ENCODE results near the gene ANKRD10.
"Not testable (repeated sequence)": the region's sequence is repeated elsewhere in the genome, so short reads cannot be mapped to it uniquely, and the experiment has no call there.

The ANKRD10 gene

GRCh38 chr13:110957181-110957884 is 42.5 kb upstream of the ANKRD10 start:
- DNase-seq (ENCODE audit: low spot score), result no peak

DNA sequence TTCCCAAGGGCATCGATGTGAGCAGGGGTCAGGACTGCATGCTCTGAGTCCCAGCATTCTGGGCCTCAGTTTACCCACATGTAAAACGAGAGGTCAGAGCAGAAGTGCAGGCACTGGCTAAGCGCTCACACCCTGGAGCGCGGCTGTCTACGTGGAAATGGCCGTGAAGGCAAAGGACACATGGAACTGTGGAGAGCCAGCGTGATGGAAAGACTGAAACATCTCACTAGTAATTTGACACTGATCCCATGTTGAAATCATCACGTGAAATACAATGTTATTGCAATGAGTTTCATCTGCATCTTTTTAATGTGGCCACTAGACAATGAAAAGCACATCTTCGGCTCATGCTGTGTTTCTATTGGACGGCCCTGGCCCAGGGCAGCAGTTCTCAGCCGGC is 41.3 kb upstream of the ANKRD10 start:
- DNase-seq (ENCODE audit: low spot score), result not testable (repeated sequence)

More at GRCh38 chr13:110957181-110957884, 42.5 kb upstream of the ANKRD10 start:
- no peak for TF ChIP-seq CTCF (IDR thresholded peaks at IDR 0.05; ENCODE audit: extremely low read depth, missing control alignments)

- DNase-seq (ENCODE audit: low spot score), result not testable (repeated sequence)
Measured at GRCh38 chr13:110955608-110956007, 40.7 kb upstream of the ANKRD10 start.

DNA sequence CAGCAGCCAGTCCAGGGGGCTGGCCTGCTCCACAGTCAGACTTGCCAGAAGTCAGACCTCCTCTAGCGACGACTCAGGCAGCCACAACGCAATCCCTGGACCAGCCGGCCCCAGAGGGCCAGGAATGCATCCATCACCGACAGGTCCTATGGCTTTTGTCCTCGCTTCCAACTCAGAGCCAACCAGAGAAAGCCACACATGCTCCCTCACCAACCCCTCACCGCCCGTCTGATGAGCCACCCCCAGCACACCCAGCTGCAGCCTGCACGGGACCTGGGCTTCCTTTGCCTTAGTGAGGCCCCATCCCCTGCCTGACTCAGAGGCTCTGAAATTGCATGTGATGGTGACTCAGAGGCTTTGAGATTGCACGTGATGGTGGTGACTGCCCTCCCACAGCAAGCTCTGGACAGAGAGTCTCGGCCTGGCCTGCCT is 40.2 kb upstream of the ANKRD10 start:
- not testable (repeated sequence) for DNase-seq (ENCODE audit: low spot score)

DNA sequence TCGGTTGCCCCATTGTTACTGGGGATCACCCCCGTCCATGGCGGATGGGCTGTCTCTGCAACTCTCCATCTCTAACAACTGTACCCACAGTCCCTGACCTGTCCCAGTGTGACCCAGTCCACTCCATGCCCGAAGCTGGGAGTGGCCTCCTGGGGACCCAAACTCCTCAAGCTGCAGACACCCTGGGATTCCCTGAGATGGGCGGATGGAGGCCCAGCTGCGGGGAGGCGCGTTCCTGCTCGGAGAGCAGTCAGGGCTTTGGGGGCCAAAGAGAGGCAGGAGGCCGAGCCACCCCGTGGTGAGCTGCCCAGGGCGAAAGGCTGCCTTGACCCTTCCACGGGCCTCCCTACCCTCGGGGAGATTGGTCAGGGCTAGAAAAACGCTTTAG is 39.7 kb upstream of the ANKRD10 start:
- DNase-seq (ENCODE audit: low spot score), result not testable (repeated sequence)

GRCh38 chr13:110953833-110954532 is 39.1 kb upstream of the ANKRD10 start:
- no peak for TF ChIP-seq CTCF (IDR thresholded peaks at IDR 0.05; ENCODE audit: extremely low read depth, missing control alignments)
- no peak for DNase-seq (ENCODE audit: low spot score)

- no peak for TF ChIP-seq CTCF (IDR thresholded peaks at IDR 0.05; ENCODE audit: extremely low read depth, missing control alignments)
- no peak for DNase-seq (ENCODE audit: low spot score)
Measured at GRCh38 chr13:110953416-110953815, 38.5 kb upstream of the ANKRD10 start.

DNA sequence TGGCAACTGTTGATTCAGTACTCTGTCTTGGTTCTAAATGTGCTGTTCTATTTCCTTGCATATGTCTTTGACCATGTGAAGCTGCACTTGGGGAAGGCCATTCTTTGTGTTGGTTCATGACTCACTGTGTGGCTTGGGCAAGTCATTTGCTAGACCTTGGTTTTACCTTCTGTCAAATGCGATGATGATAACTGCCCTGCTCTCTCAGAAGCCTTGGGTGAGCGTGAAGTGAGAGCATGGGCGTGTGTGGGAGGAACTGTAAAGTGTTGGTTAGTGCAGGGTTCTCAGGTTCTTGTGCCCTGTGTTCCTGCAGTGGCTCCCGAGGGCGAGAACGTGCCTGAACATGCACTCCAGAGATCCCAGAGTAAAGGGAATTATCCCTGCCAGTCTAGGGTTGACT is 37.3 kb upstream of the ANKRD10 start:
- not testable (repeated sequence) for DNase-seq (ENCODE audit: low spot score)

GRCh38 chr13:110950819-110951570 is 36.1 kb upstream of the ANKRD10 start:
- no peak for TF ChIP-seq CTCF (IDR thresholded peaks at IDR 0.05; ENCODE audit: extremely low read depth, missing control alignments)
- DNase-seq (ENCODE audit: low spot score), result no peak

DNA sequence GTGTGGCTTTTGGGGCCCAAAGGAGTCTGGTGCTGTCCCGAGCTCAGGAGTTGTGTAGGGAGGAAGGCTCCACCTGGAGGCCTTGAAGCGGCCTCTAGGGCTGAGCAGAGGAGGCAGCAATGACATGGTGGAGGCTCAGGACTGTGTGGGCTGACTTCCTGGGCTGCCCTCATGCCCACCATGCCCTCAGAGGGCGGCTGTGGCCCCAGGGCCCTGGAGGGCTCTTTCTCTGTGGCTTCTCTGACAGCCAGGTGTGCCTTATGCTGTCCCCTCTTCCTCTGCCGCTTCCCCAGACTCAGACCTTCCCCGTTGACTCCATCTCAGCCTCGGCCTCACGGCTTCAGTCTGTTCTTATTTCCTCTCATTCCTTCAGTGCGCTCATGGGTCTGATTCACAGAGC is 35.5 kb upstream of the ANKRD10 start:
- no peak for TF ChIP-seq CTCF (IDR thresholded peaks at IDR 0.05; ENCODE audit: extremely low read depth, missing control alignments)
- DNase-seq (ENCODE audit: low spot score), result no peak
